GM19372 (cell line): Measurements from ENCODE around the gene HTRA3.

ENCODE experiments used
- ATAC-seq: cut with Tn5 transposase; IDR thresholded peaks from one replicate; pipeline ENCODE4 v1.9.1; 2021; ENCODE audit warnings: mild to moderate bottlenecking, low read depth, moderate library complexity; ENCODE audit not compliant: unreplicated experiment

Gene HTRA3

DNA sequence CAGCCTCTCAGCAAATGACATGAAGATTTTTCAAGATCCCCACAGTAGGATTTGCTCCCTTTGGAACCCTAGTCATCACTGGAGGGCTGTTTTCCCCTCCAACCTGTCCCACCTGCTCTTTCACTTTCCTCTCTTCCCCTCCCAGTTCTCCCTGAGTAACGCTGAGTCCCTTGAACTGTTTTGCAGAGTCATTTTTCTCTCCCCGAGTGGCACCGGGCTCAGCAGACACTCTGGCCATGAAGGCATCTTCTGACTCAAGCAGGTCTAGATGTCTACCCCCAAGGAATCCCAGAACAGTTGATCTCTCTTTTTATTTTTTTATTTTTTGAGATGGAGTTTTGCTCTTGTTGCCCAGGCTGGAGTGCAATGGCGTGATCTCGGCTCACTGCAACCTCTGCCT lies 52.2 kb downstream of the HTRA3 start:
- no peak for ATAC-seq

DNA sequence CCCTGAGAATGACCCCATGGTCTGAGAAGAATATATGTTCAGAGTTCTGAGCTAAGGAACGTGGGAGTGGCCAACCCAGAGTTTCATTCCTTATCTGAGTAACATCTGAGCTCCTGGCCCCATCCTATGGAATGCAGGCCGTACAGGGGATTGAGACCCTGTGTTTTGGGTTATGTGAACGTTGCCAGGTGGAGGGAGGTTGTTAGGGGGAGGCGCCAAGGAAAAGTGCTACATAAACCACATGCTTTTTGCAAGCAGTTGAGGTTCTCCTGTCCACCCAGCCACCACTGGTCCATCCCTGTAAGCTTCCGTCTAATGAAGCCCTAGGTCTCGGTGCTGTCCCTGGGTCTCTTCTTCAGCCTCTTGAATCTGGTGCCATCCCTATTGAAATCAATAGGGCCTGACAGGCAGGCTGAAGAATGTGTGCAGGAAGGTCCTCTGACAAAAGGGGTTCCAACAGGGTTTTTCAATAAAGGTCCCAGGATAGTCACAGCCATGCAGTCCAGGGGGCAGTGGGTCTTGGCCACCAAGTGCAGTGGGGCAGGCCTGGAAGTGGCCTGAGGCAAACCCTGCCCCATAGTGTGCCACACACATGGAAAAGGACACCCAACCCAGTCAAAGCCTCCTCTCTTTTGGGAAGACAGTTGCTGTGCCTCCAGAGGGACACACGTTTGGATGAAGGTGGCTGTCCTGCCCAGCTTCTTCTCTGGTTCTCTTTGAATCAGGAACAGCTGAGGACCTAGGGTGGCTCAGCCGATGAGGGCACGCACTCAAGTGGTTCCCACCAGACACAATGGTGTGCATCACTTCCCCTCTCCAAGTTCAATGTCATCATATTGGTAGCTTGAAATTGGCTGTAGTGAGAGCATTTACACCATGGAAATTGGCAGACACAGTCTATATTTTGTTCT lies 53.5 kb downstream of the HTRA3 start:
- no peak for ATAC-seq

DNA sequence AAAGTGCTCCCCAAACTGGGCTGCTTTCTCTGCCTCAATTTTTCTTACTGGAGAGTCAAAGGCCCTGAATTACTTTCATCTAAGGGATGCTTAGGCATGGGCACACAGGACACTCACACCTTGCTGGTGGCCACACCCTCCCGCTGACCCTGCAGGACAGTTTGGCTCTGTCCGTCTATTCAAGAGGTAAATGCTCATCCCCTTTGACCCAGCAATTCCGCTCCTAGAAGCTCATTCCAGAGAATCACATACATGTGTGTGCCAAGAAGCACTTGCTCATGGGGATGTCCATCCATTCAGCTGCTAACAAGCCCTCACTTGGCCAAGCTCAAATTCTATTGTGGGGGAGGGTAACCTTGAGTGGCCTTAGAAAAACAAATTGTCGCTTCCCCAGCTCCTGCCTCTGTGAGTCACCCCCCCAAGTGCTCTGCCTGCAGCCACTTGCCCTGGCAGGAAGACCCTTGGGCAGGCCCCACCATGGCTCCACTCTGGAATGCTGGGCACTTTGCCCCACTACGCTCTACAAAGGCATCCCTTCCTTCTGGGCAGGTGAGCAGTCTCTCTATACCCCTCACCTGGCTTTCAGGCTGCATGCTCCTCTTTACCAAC lies 54.5 kb downstream of the HTRA3 start:
- ATAC-seq, result no peak

DNA sequence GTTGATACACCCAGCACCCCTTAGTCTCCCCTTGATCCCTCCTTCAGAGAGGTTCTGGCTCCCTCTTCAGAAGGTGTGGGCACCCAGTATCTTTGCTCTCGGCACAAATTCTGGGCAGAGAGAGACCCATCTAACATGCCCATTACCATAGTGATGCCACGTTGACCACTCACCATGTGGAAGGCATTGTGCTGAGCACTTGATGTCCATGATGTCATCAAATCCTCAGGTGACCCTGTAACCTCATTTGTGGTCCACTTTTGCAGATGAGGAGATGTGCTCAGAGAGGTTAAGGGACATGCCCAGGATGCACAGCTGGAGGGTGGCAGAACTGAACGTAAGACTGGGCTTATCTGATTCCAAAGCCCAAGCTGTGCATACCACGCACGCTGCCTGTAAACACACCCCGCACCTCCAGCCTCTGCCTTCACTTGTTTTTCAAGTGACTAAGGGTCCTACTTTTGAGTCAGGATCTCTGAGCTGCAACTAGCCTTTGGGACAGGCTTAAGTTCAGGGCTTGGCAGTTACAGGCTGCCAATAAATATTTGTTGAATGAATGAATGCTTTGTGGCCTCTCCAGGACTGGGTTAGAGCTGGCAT lies 55.2 kb downstream of the HTRA3 start:
- no peak for ATAC-seq

DNA sequence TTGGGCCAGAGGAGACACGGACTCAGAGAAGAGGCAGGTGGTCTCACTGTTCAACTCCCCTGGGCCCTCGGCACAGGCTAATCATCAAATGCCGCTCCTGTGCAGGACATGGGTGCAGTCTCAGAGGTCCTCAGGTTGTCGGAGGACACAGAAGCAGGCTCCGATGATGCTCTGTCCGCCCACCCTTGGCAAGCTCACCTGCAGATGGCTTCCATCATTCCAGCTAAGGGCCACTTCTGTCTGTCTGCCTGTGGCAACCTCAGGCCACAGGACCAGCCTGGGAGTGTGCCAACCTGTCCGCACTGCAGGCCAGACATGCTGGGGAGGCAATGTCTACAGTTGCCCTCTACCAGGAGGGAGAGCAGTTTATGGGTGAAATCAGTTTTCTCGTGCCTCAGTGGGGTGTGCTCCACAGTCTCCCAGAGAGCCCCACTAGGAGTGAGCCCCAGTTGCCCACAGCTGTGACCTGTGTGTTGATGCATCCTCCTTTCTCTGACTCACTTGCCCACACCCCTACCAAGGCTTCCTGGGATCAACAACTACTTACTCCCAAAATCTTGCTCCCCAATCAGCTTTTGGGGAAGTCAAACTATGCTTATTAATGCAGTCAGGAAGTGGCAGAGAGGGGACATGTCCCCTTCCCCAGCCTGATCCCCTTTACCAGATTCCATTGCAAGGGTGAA lies 55.9 kb downstream of the HTRA3 start:
- ATAC-seq, result no peak

DNA sequence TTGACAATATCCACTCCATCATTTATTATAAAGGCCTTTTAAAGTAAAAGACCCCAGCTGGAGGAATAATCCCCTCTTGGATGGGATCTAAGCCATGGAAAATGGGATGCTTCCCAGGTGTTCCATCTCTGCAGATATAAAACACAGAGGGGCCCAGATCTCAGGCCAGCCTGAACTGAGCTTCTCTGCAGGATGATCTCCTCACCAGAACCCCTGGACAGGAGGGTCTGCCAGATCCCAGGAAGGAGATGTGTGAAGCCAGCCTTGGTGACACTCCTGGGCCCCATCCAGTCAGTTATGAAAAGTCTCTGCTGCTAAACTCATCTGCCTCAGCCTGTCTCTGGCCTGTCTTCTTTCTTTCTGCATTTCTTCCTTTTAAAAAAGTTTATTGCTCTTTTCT lies 56.7 kb downstream of the HTRA3 start:
- ATAC-seq, result no peak

DNA sequence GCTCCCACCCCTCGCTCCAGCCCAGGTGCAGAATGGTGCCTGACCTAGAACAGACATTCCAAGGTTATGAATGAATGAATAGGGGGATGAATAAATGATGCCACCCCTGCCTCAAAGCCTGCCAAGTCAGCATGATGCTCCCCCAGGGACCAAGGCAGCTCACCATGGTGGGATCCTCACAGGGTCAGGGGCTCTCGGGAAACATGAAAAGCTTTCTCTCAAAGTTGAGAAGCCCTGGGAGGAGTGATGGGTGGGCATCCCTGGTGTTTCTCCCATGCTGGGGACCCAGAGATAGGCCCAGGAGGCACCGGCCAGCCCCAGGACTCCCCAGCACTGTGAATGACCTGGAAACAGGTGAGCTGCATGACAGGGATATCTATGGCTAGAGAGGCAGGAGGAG lies 58.9 kb downstream of the HTRA3 start:
- ATAC-seq, result no peak

DNA sequence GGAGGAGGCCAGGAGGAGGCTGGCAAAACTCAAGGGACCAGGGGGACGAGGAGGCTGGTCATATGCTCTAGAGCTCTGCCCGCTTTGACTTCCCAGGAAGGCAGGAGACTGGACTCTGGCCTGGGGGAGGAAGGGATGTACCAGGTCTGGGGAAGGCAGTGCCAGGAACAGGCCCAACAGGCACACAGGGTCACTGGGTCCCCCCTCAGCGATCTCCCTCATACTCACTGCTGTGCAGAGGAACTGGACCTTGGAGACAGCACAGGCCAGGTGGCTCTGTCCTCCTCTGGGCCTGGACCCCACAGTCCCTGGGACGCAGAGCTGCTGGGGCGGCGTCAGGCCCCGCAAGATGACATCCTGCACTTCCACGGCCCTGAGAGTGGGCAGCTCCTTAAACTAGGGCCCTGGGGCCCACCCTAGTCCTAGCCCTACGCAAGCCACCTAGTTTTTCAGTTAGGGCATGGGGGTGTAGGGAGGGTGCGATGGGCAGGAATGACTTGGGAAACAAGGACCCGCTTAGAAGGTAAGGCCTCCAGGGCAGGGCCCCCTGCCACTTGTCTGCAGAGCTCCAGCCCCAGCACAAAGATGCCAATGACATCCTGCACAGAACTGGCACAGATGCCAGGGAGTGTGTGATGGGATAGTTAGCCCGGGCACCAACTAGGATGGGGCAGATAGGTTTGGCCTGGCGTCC lies 59.5 kb downstream of the HTRA3 start:
- ATAC-seq, result no peak

DNA sequence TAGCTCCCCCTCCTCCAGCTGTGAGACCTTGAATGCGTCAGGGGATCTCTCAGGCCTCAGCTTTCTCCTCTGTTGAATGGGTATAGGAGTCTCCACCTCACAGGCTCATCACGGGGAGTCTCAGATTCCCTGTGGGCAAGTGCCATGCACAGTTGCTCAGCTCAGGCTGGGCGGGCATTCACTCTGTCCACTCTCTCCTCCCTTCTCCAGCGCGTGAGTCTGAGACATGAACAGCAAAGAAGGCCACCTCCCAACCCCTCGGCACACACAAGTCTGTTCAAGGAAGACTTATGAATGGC lies 60.0 kb downstream of the HTRA3 start:
- ATAC-seq, result no peak

DNA sequence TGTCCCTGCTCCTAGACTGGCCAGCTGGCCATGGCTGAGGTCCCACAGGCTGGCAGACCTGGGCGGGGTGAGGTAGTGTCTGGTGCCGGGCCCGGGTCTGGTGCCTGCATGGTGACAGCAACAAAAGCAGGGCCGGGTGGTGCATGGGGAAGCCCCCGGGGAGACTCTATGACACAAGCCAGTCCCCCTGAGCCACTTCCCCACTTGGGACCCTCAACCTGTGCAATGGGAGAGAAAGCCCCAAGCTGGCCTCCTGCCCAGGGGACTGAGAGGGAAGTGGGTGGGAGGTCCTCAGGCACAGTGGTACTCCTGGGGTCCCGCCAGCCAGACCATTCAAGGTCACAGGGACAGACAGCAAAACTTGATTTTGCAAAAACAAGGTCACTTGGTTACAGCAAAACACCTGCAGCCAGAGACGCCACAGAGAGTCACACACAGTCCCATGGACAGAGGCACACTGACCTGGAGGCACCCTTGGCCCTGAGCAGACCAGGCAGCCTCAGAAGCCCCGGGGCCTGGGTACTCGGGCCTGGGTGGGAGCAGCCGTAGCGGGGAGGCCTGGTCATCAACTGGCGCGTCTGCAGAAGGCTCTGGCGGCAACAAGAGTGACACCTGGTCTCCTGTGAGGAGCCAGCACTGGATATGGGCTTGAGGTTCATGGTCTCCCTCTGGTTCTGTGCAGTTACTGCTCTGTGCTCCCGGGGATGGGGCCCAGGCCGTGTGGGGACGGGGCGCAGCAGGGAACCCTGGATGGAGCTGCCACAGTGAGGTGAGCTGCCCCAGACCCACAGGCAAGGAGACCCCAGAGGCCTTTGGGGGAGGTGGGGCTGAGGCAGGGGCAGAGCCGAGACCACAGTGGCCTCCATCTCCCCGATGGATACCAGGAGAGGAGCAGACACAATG lies 60.6 kb downstream of the HTRA3 start:
- ATAC-seq, result no peak

DNA sequence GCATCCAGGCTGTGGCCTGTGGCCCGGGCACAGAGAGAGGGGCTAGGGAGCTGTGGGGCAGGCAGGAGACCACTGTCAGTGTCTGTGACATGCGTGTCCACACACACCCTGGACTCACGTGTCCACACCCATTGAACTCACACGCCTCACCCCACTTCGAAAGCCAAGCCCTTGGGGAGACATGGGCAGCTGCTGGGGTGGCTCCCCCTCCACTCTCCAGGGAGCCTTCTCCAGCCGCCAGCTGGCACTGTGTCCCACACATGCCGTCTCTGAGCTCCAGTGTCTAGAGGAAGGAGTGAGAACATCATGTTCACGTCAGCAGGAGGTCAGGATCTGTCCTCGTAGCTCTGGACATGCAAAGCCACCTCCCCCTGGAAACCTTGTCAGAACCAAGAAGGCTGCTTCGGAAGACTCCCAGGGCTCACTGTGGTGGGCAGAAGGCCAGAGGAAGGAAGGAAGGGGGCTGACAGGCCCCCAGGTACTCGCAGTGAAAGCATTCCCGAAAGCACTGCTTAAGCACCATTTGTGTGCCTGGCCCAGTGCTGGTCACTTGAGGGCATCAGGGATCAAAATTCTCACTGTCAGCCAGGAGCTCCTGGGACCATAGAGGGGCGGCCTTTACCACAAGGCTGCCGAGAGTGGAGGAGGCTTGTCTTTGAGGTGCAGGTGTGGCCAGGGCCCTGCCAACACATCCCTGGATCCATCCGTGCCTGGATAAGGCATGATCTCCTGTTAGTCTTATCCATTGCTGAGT lies 61.4 kb downstream of the HTRA3 start:
- no peak for ATAC-seq

DNA sequence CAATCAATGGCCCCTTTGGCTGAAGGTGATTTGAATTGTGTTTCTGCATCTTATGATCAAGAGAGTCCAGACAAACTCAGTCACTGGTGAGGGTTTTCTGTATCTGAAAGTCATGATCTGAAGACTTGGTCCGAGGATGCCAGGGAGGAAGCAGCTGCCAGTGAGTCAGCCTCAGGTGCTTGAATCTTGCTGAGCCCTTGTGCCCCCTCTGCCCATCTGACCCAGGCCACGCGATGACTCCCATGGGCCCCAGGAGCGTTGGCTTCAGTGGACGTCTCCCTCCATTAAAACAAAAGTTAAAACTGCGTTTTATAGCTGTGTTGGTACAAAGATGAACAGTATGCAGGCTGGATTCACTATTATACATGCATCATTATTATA lies 62.0 kb downstream of the HTRA3 start:
- no peak for ATAC-seq

DNA sequence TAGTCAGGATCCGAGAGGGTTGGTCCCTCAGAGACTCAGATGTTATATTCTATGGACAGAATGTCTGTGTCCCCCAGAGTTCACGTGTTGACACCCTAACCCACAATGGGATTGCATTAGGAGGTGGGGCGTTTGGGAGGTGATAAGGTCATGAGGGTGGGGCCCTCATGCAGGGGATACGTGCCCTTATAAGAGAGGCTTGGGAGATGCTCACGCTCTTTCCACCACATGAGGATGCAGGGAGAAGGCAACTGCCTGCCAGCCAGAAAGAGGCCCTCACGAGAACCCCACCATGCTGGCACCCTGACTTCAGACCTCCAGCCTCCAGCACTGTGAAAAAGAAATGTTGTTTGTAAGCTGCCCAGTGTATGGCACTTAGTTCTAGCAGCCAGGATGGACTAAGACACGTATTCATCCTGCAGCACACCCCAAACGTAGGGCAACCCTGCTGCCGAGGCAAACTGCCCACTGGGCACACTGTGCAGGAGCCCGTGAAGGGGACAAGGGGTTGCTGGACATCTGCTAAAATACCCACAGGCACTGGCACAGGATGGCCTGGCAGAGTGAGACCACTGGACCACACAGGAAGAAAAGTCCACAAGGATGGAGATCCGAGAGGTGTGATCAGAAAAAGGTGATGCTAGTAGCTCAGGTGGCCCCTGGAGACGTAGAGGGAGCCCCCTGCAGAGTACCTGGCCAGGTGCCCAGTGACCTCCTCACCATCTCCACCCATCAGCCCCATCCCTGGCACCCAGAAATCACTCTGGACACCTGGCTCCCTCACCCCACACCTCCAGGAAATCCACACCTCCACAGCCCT lies 62.7 kb downstream of the HTRA3 start:
- no peak for ATAC-seq

DNA sequence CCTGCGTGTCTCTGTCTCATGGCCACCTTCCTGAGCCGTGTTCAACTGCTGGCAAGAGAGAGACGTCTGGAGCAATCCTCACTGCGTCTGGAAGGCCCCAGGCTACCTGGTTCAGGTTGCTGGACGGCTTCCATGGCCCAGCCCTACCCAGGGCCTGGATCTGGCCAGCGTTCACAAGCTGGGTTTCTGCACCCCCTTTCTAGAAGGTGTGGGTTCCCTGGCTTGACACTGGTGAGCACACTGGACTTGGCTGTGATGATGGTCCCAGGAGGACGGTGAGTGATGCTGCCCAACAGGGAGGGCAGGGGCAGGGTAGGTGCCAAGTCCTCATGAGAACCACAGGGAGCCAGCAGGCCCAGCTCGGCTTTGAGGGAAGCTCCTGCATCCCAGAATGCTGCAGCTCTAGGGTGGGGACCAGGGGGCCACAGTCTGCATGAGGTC lies 63.4 kb downstream of the HTRA3 start:
- no peak for ATAC-seq

DNA sequence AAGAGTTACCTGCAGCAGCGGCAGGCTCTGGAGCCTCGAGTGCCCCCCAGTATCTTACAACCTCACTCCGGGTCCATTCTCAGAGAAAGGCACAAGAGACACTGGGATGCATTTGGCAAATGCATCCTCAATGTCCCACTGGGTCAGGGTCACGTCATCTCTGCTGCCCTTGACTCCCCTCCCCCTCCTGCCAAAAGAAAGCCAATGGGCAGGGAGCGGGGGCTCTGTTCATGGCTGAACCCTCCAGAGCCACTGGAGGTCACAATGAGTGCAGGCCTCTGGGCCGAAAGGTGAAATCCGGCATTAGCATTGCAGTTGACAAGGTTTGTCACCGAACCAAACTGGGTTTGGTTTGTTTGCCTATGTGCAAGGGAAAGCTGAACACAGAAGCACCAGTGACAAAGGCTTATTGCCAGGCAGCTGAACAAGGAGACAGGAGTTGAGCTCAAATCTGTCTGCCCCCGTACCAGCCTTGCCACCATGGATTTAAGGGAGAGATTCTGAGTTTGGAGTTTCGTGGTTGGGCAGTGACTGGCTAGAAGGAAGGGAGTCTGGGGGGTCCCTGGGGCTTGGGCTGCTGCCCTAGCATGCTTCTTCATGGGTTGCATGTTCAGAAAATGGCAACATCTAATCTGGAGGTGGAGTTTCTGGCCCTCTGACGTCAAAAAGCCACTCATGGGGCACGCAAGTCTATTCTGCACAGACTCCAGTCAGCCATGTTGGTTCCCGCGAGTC lies 64.3 kb downstream of the HTRA3 start:
- no peak for ATAC-seq

DNA sequence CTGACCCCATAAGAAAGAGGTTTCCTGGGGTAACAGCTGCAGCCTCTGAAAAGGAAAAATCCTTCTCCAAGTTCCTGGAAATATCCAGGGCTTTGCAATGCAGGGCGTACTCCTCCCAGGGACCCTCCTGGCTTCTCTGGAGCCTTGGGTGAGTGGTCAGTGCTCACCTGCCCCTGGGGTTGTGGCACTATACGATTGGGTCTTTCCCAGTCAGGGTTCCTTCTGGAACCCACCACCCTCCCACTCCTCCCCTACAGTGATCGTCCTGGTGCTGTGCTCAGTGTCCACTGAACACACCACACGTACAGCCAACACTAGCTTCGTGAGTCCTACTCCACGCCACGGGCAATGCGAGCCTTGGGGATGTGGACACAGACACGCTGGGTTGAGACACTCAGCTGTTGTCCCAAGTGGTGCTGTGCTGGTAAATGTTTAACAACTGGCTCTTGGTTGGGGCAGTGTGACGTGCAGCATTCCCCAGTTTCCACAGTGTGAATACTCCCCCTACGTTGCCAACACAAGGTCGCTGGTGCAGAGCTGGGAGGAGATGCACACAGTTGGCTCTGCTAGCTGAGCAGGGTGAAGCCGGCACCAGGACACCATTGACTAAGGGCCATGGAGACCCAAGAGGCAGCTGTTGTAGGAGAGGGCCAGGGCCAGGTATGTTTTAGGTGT lies 65.4 kb downstream of the HTRA3 start:
- no peak for ATAC-seq

DNA sequence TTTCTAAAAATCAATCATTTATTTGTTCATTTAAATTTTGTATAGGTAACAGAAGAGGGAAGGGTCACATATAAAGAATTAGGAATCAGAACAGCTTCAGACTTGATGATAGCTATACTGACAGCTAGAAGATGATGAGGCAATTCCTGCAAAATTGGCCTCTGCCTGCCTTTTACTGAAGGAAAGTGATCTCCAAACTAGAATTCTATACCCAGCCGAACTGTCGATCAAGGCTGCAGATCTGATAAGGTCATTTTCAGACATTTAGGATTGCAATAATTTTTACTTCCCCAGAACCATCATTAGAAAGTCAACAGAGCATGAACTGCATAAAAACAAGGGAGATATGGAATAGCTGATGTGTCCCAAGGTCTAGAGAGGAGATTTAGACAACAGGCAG lies 66.3 kb downstream of the HTRA3 start:
- no peak for ATAC-seq
